ENCODE measurements around the gene ACMSD. TPM values are rescaled to one million over a fixed set of nuclear protein-coding genes. Genes with fewer than 3 reads are reported as not detected.
"Not testable (repeated sequence)": the region's sequence is repeated elsewhere in the genome, so short reads cannot be mapped to it uniquely, and the experiment has no call there.

Gene ACMSD
- total and polyA plus RNA-seq, 7 experiments from 2014 or later: not detected

GRCh38 chr2:134897932-134898331, 59.5 kb downstream of the ACMSD start:
- no peak for ATAC-seq
- Histone ChIP-seq H3K4me1 (ENCODE audit: control insufficient read depth in 2 of 2, insufficient read depth in 2 of 2, low read length in 2 of 2) (no peaks in the 10 kb centered on the region), H3K36me3 (ENCODE audit: control insufficient read depth in 2 of 3, insufficient read depth in 3 of 3, low read length in 3 of 3) (no peaks in the 10 kb centered on the region), H3K27ac (ENCODE audit: low read depth, low read length) (no peak overlapping the region), H3K9me3 (ENCODE audit: control insufficient read depth in 2 of 3, low read length in 3 of 3) (no peaks in the 10 kb centered on the region), H3K27me3 (ENCODE audit: control insufficient read depth in 2 of 2, insufficient read depth in 2 of 2, low read length in 2 of 2) (no peaks in the 10 kb centered on the region), H3K4me3 (ENCODE audit: low read length) (no peak overlapping the region)
- peak in 5 of 9 donors; percentile 6 to 31 (median 20) for DNase-seq
- no peak overlapping the region for H3K4me3 Mint-ChIP-seq
- intact Hi-C loops (cut with micrococcal nuclease): loop anchor here (1.0 to 2.0 kb wide), 10 partner anchors 115 to 1013 kb away; no protein-coding TSS in a partner anchor
- POLR2A ChIA-PET: no interaction called here
- no peak overlapping the region for H3K27ac Mint-ChIP-seq
- H3K36me3 Mint-ChIP-seq: no peaks in the 10 kb centered on the region
- no peaks in the 10 kb centered on the region for H3K9me3 Mint-ChIP-seq
- peaks cover 0 to 40% (median 0%) of the 10 kb centered on the region in 5 donors for H3K27me3 Mint-ChIP-seq
- CTCF ChIA-PET: interaction anchor here (0.6 to 1.4 kb wide), 13 partner anchors 20 to 777 kb away, joined by 3 to 5 read pairs (median 3); no protein-coding TSS in a partner anchor
- no peaks in the 10 kb centered on the region for H3K4me1 Mint-ChIP-seq

GRCh38 chr2:134899204-134899603, 60.8 kb downstream of the ACMSD start:
- Histone ChIP-seq H3K36me3 (ENCODE audit: control insufficient read depth in 2 of 3, insufficient read depth in 3 of 3, low read length in 3 of 3) (no peaks in the 10 kb centered on the region), H3K9me3 (ENCODE audit: control insufficient read depth in 2 of 3, low read length in 3 of 3) (no peaks in the 10 kb centered on the region), H3K4me3 (ENCODE audit: low read length) (no peak overlapping the region), H3K27ac (ENCODE audit: low read depth, low read length) (no peak overlapping the region), H3K27me3 (ENCODE audit: control insufficient read depth in 2 of 2, insufficient read depth in 2 of 2, low read length in 2 of 2) (no peaks in the 10 kb centered on the region), H3K4me1 (ENCODE audit: control insufficient read depth in 2 of 2, insufficient read depth in 2 of 2, low read length in 2 of 2) (no peaks in the 10 kb centered on the region)
- H3K27ac Mint-ChIP-seq: no peak overlapping the region
- ChIA-PET CTCF (no interaction called here), POLR2A (no interaction called here)
- DNase-seq (no peak), ATAC-seq (no peak)
- no peaks in the 10 kb centered on the region for H3K9me3 Mint-ChIP-seq
- peaks cover 0 to 35% (median 0%) of the 10 kb centered on the region in 5 donors for H3K27me3 Mint-ChIP-seq
- H3K36me3 Mint-ChIP-seq: peaks cover 0 to 6% (median 0%) of the 10 kb centered on the region in 5 donors
- intact Hi-C loops (cut with micrococcal nuclease): loop anchor here (2.0 kb wide), 5 partner anchors 116 to 1014 kb away; no protein-coding TSS in a partner anchor
- no peak overlapping the region for H3K4me3 Mint-ChIP-seq
- H3K4me1 Mint-ChIP-seq: no peaks in the 10 kb centered on the region

- DNase-seq (no peak), ATAC-seq (no peak)
- Histone ChIP-seq H3K9me3 (ENCODE audit: control insufficient read depth in 2 of 3, low read length in 3 of 3) (no peaks in the 10 kb centered on the region), H3K27ac (ENCODE audit: low read depth, low read length) (no peak overlapping the region), H3K4me3 (ENCODE audit: low read length) (no peak overlapping the region), H3K27me3 (ENCODE audit: control insufficient read depth in 2 of 2, insufficient read depth in 2 of 2, low read length in 2 of 2) (no peaks in the 10 kb centered on the region), H3K36me3 (ENCODE audit: control insufficient read depth in 2 of 3, insufficient read depth in 3 of 3, low read length in 3 of 3) (no peaks in the 10 kb centered on the region), H3K4me1 (ENCODE audit: control insufficient read depth in 2 of 2, insufficient read depth in 2 of 2, low read length in 2 of 2) (no peaks in the 10 kb centered on the region)
- no peaks in the 10 kb centered on the region for H3K4me1 Mint-ChIP-seq
- no peaks in the 10 kb centered on the region for H3K9me3 Mint-ChIP-seq
- H3K27me3 Mint-ChIP-seq: peaks cover 0 to 36% (median 0%) of the 10 kb centered on the region in 5 donors
- POLR2A ChIA-PET: interaction anchor here (1.5 kb wide), 1 partner anchor 17 kb away, joined by 3 read pairs; no protein-coding TSS in a partner anchor
- H3K4me3 Mint-ChIP-seq: no peak overlapping the region
- no peak overlapping the region for H3K27ac Mint-ChIP-seq
- CTCF ChIA-PET: no interaction called here
- intact Hi-C loops (cut with micrococcal nuclease): no loop called here
- peaks cover 0 to 6% (median 0%) of the 10 kb centered on the region in 5 donors for H3K36me3 Mint-ChIP-seq
These were observed 61.7 kb downstream of the ACMSD start for GRCh38 chr2:134900151-134900550.

GRCh38 chr2:134903701-134904100, 65.3 kb downstream of the ACMSD start:
- DNase-seq; H3K27me3 ChIP-seq (ENCODE audit: control insufficient read depth in 2 of 2, insufficient read depth in 2 of 2, low read length in 2 of 2); H3K9me3 ChIP-seq (ENCODE audit: control insufficient read depth in 2 of 3, low read length in 3 of 3); H3K27ac Mint-ChIP-seq; ATAC-seq; intact Hi-C loops (cut with micrococcal nuclease); H3K27ac ChIP-seq (ENCODE audit: low read depth, low read length); H3K4me1 Mint-ChIP-seq; H3K4me3 ChIP-seq (ENCODE audit: low read length); H3K4me1 ChIP-seq (ENCODE audit: control insufficient read depth in 2 of 2, insufficient read depth in 2 of 2, low read length in 2 of 2); H3K36me3 ChIP-seq (ENCODE audit: control insufficient read depth in 2 of 3, insufficient read depth in 3 of 3, low read length in 3 of 3); H3K4me3 Mint-ChIP-seq: not testable (repeated sequence)
- ChIA-PET POLR2A (interaction anchor here (0.6 kb wide), 1 partner anchor 14 kb away, joined by 3 read pairs; no protein-coding TSS in a partner anchor), CTCF (interaction anchor here (0.7 kb wide), 1 partner anchor 165 kb away, joined by 3 read pairs; no protein-coding TSS in a partner anchor)
- Mint-ChIP-seq H3K27me3 (peaks cover 0 to 28% (median 0%) of the 10 kb centered on the region in 5 donors), H3K9me3 (peaks cover 0 to 12% (median 4%) of the 10 kb centered on the region in 11 donors), H3K36me3 (peaks cover 0 to 15% (median 7%) of the 10 kb centered on the region in 5 donors)

- ChIA-PET CTCF (no interaction called here), POLR2A (no interaction called here)
- Histone ChIP-seq H3K4me3 (ENCODE audit: low read length) (no peak overlapping the region), H3K9me3 (ENCODE audit: control insufficient read depth in 2 of 3, low read length in 3 of 3) (no peaks in the 10 kb centered on the region), H3K4me1 (ENCODE audit: control insufficient read depth in 2 of 2, insufficient read depth in 2 of 2, low read length in 2 of 2) (no peaks in the 10 kb centered on the region), H3K27me3 (ENCODE audit: control insufficient read depth in 2 of 2, insufficient read depth in 2 of 2, low read length in 2 of 2) (no peaks in the 10 kb centered on the region), H3K27ac (ENCODE audit: low read depth, low read length) (no peak overlapping the region), H3K36me3 (ENCODE audit: control insufficient read depth in 2 of 3, insufficient read depth in 3 of 3, low read length in 3 of 3) (no peaks in the 10 kb centered on the region)
- intact Hi-C loops (cut with micrococcal nuclease): no loop called here
- peaks cover 0 to 23% (median 9%) of the 10 kb centered on the region in 5 donors for H3K36me3 Mint-ChIP-seq
- H3K9me3 Mint-ChIP-seq: peaks cover 0 to 12% (median 6%) of the 10 kb centered on the region in 11 donors
- peaks cover 0 to 2% (median 0%) of the 10 kb centered on the region in 7 donors for H3K4me1 Mint-ChIP-seq
- ATAC-seq (no peak), DNase-seq (no peak)
- peaks cover 0 to 24% (median 0%) of the 10 kb centered on the region in 5 donors for H3K27me3 Mint-ChIP-seq
- no peak overlapping the region for H3K4me3 Mint-ChIP-seq
- no peak overlapping the region for H3K27ac Mint-ChIP-seq
These were observed 66.8 kb downstream of the ACMSD start for GRCh38 chr2:134905168-134905567.

- H3K9me3 Mint-ChIP-seq: peaks cover 0 to 12% (median 6%) of the 10 kb centered on the region in 11 donors
- Histone ChIP-seq H3K27ac (ENCODE audit: low read depth, low read length) (no peak overlapping the region), H3K27me3 (ENCODE audit: control insufficient read depth in 2 of 2, insufficient read depth in 2 of 2, low read length in 2 of 2) (no peaks in the 10 kb centered on the region), H3K9me3 (ENCODE audit: control insufficient read depth in 2 of 3, low read length in 3 of 3) (no peaks in the 10 kb centered on the region), H3K4me3 (ENCODE audit: low read length) (no peak overlapping the region), H3K4me1 (ENCODE audit: control insufficient read depth in 2 of 2, insufficient read depth in 2 of 2, low read length in 2 of 2) (no peaks in the 10 kb centered on the region), H3K36me3 (ENCODE audit: control insufficient read depth in 2 of 3, insufficient read depth in 3 of 3, low read length in 3 of 3) (no peaks in the 10 kb centered on the region)
- ATAC-seq (no peak), DNase-seq (no peak)
- CTCF ChIA-PET: interaction anchor here (0.7 kb wide), 1 partner anchor 173 kb away, joined by 3 read pairs; no protein-coding TSS in a partner anchor
- no peak overlapping the region for H3K27ac Mint-ChIP-seq
- intact Hi-C loops (cut with micrococcal nuclease): no loop called here
- POLR2A ChIA-PET: no interaction called here
- peaks cover 0 to 29% (median 9%) of the 10 kb centered on the region in 5 donors for H3K36me3 Mint-ChIP-seq
- peaks cover 0 to 12% (median 0%) of the 10 kb centered on the region in 5 donors for H3K27me3 Mint-ChIP-seq
- peaks cover 0 to 2% (median 0%) of the 10 kb centered on the region in 7 donors for H3K4me1 Mint-ChIP-seq
- H3K4me3 Mint-ChIP-seq: no peak overlapping the region
These were observed 68.3 kb downstream of the ACMSD start for GRCh38 chr2:134906726-134907125.

Measured in naive thymus-derived CD4-positive, alpha-beta T cell (primary cell).